H1 (cell line): ENCODE measurements around the gene PPP4R4. TPM values are rescaled to one million over a fixed set of nuclear protein-coding genes. Genes with fewer than 3 reads are reported as not detected.

ENCODE experiments used
- CTCF ChIA-PET: fragments of 300-600 bp; sonication (Branson Sonifier 250); formaldehyde crosslinking; loops from one replicate; lab custom pipeline; 2021; ENCODE audit not compliant: partially characterized antibody; lab: Charles Lee
- POLR2A ChIA-PET: fragments of 300-600 bp; sonication (Branson Sonifier 250); formaldehyde crosslinking; loops from one replicate; lab custom pipeline; 2021; ENCODE audit warnings: inconsistent platforms; ENCODE audit not compliant: partially characterized antibody; lab: Charles Lee
- DNase-seq, 2 experiments: peaks; one replicate each; pipeline versions ENCODE4 v3.0.0 to v3.0.0-alpha.2; 2010 to 2022; ENCODE audit warnings: low spot score in 2 of 2, low read depth in 1 of 2, mixed read lengths in 1 of 2
- FAIRE-seq: peaks from 2 replicates; lab custom pipeline; 2011; peaks lifted over from hg19 to GRCh38; lab: Jason Lieb, UNC
- H2AFZ ChIP-seq: 2 replicates; pipeline ENCODE4 v1.8.1; 2012; ENCODE audit warnings: low read length, inconsistent platforms
- H2AK5ac ChIP-seq: 2 replicates; pipeline ENCODE4 v1.6.1; 2013; ENCODE audit warnings: low read depth, low read length
- H2BK120ac ChIP-seq: replicated peaks from 2 replicates; pipeline ENCODE3; 2013; ENCODE audit warnings: low read depth, low read length, inconsistent platforms
- H2BK12ac ChIP-seq: 2 replicates; pipeline ENCODE4 v1.6.1; 2013; ENCODE audit warnings: low read depth, low read length
- H2BK15ac ChIP-seq: 2 replicates; pipeline ENCODE4 v1.6.1; 2013; ENCODE audit warnings: low read length
- H2BK20ac ChIP-seq: 2 replicates; pipeline ENCODE4 v1.6.1; 2013; ENCODE audit warnings: low read length
- H2BK5ac ChIP-seq: 2 replicates; pipeline ENCODE4 v1.6.1; 2013; ENCODE audit warnings: low read depth, low read length
- H3K14ac ChIP-seq: 2 replicates; pipeline ENCODE4 v1.6.1; 2013; ENCODE audit warnings: inconsistent platforms; ENCODE audit not compliant: insufficient read length
- H3K18ac ChIP-seq: 2 replicates; pipeline ENCODE4 v1.6.1; 2013; ENCODE audit warnings: low read length; ENCODE audit errors: extremely low read depth
- H3K23ac ChIP-seq: 2 replicates; pipeline ENCODE4 v1.6.1; 2013; ENCODE audit warnings: inconsistent platforms; ENCODE audit not compliant: insufficient read length
- H3K23me2 ChIP-seq: 2 replicates; pipeline ENCODE4 v1.6.1; 2013; ENCODE audit warnings: low read depth, low read length
- H3K27ac ChIP-seq: 2 replicates; pipeline ENCODE4 v1.6.1; 2011; ENCODE audit warnings: low read depth, low read length, inconsistent platforms
- H3K27me3 ChIP-seq, 4 experiments: replicated peaks in 1 of 4; 1 replicate in 1 of 4; 2 replicates in 3 of 4; pipeline versions ENCODE4 v1.6.1 to v1.8.1; 2011 to 2013; ENCODE audit warnings: low read length in 3 of 4, mild to moderate bottlenecking in 3 of 4, inconsistent platforms in 2 of 4, mixed read lengths in 2 of 4, moderate library complexity in 1 of 4; ENCODE audit not compliant: control insufficient read depth in 3 of 4, insufficient read depth in 3 of 4; ENCODE audit errors: extremely low read depth in 1 of 4
- H3K36me3 ChIP-seq, 4 experiments: 2 replicates each; pipeline versions ENCODE4 v1.6.1 to v1.8.1; 2011 to 2013; ENCODE audit warnings: mild to moderate bottlenecking in 4 of 4, low read length in 3 of 4, moderate library complexity in 2 of 4, control low read depth in 1 of 4, inconsistent platforms in 1 of 4; ENCODE audit not compliant: insufficient read depth in 4 of 4, control insufficient read depth in 2 of 4
- H3K4ac ChIP-seq: replicated peaks from 2 replicates; pipeline ENCODE3; 2013; ENCODE audit warnings: low read length, low read depth, mixed read lengths, inconsistent platforms; ENCODE audit not compliant: insufficient read length
- H3K4me1 ChIP-seq, 4 experiments: replicated peaks in 1 of 4; 1 replicate in 1 of 4; 2 replicates in 3 of 4; pipeline versions ENCODE4 v1.6.1 to v1.8.1; 2011 to 2013; ENCODE audit warnings: low read length in 3 of 4, inconsistent platforms in 2 of 4, mixed read lengths in 1 of 4; ENCODE audit not compliant: insufficient read depth in 4 of 4, control insufficient read depth in 3 of 4
- H3K4me2 ChIP-seq, 2 experiments: 2 replicates each; pipeline versions ENCODE4 v1.6.1 to v1.8.1; 2011 to 2013; ENCODE audit warnings: low read depth in 2 of 2, low read length in 2 of 2, control low read depth in 1 of 2, inconsistent platforms in 1 of 2, mild to moderate bottlenecking in 1 of 2; ENCODE audit not compliant: insufficient read depth in 1 of 2
- H3K4me3 ChIP-seq, 4 experiments: fragments of 200-600, 300-600 bp in 1 of 4; sonication (generic), shearing (Covaris generic), sonication (Bioruptor Twin) in 1 of 4; 2 replicates each; pipeline versions ENCODE4 v1.5.1 to v1.8.1; 2011 to 2016; ENCODE audit warnings: low read length in 4 of 4, low read depth in 3 of 4, control low read depth in 2 of 4, inconsistent platforms in 2 of 4, mild to moderate bottlenecking in 2 of 4, mixed read lengths in 1 of 4, moderate library complexity in 1 of 4; ENCODE audit not compliant: insufficient read depth in 2 of 4; ENCODE audit errors: extremely low read depth in 1 of 4
- H3K56ac ChIP-seq: replicated peaks from 2 replicates; pipeline ENCODE3; 2013; ENCODE audit warnings: low read depth, mild to moderate bottlenecking, mixed read lengths, low read length, inconsistent platforms; ENCODE audit not compliant: insufficient read length
- H3K79me1 ChIP-seq: 2 replicates; pipeline ENCODE4 v1.6.1; 2013; ENCODE audit warnings: low read depth, low read length, control low read depth
- H3K79me2 ChIP-seq, 2 experiments: 2 replicates each; pipeline versions ENCODE4 v1.6.1 to v1.8.1; 2012 to 2013; ENCODE audit warnings: low read length in 2 of 2, mild to moderate bottlenecking in 2 of 2, inconsistent platforms in 1 of 2; ENCODE audit not compliant: insufficient read depth in 2 of 2, control insufficient read depth in 1 of 2
- H3K9ac ChIP-seq, 4 experiments: replicated peaks in 1 of 4; 1 replicate in 1 of 4; 2 replicates in 3 of 4; pipeline versions ENCODE4 v1.6.1 to v1.8.1; 2011 to 2013; ENCODE audit warnings: low read depth in 3 of 4, low read length in 3 of 4, control low read depth in 2 of 4, mild to moderate bottlenecking in 2 of 4, moderate library complexity in 2 of 4, inconsistent platforms in 1 of 4; ENCODE audit errors: extremely low read depth in 1 of 4
- H3K9me3 ChIP-seq, 2 experiments: 2 replicates each; pipeline versions ENCODE4 v1.6.1 to v1.8.1; 2012 to 2013; ENCODE audit warnings: mild to moderate bottlenecking in 2 of 2, moderate library complexity in 2 of 2, control low read depth in 1 of 2, inconsistent platforms in 1 of 2, low read depth in 1 of 2, low read length in 1 of 2, mixed read lengths in 1 of 2; ENCODE audit not compliant: insufficient read depth in 2 of 2
- H4K20me1 ChIP-seq, 2 experiments: replicated peaks in 1 of 2; 2 replicates each; pipeline versions ENCODE3 to v1.8.1; 2011 to 2013; ENCODE audit warnings: inconsistent platforms in 2 of 2, low read length in 2 of 2, mild to moderate bottlenecking in 1 of 2; ENCODE audit not compliant: insufficient read depth in 2 of 2, control insufficient read depth in 1 of 2
- H4K5ac ChIP-seq: 2 replicates; pipeline ENCODE4 v1.6.1; 2013; ENCODE audit warnings: low read length, low read depth, mixed read lengths, inconsistent platforms; ENCODE audit not compliant: insufficient read length
- H4K8ac ChIP-seq: 2 replicates; pipeline ENCODE4 v1.8.0; 2013; ENCODE audit warnings: mild to moderate bottlenecking, moderate library complexity, low read length, inconsistent platforms; ENCODE audit not compliant: insufficient read depth; ENCODE audit errors: extremely low read depth
- H4K91ac ChIP-seq: replicated peaks from 2 replicates; pipeline ENCODE3; 2013; ENCODE audit warnings: low read length, mixed read lengths, inconsistent platforms; ENCODE audit not compliant: insufficient read length
- CBX8 ChIP-seq: fragments of 300-800, 300-1000 bp; sonication (generic); IDR thresholded peaks from 2 replicates; pipeline ENCODE4 v1.7.1; 2016; ENCODE audit warnings: low read depth, low read length, borderline replicate concordance
- CHD2 ChIP-seq: IDR thresholded peaks from 2 replicates; pipeline ENCODE4 v1.6.1; 2012; ENCODE audit warnings: low read length, improper control_type of control experiment
- E2F6 ChIP-seq: IDR thresholded peaks from 2 replicates; pipeline ENCODE4 v1.6.1; 2012; ENCODE audit warnings: inconsistent platforms
- FOSL1 ChIP-seq: IDR thresholded peaks from 2 replicates; pipeline ENCODE4 v1.6.1; 2011; ENCODE audit warnings: mild to moderate bottlenecking, low read depth, low read length, moderate library complexity; ENCODE audit not compliant: insufficient read depth
- HDAC6 ChIP-seq: IDR thresholded peaks from one replicate; pipeline ENCODE4 v1.7.1; 2012; ENCODE audit warnings: low read depth, mild to moderate bottlenecking, inconsistent platforms, low read length, moderate library complexity
- KDM5A ChIP-seq: fragments of 200-600 bp; IDR thresholded peaks from 2 replicates; pipeline ENCODE4 v1.7.1; 2012; ENCODE audit warnings: mild to moderate bottlenecking, low read length, inconsistent platforms, mixed read lengths
- MAX ChIP-seq: IDR thresholded peaks from 2 replicates; pipeline ENCODE4 v1.6.1; 2012; ENCODE audit warnings: inconsistent platforms
- RAD21 ChIP-seq, 2 experiments: IDR thresholded peaks in 1 of 2; conservative IDR thresholded peaks in 1 of 2; 2 replicates each; pipeline ENCODE4 v1.6.1; 2011; ENCODE audit warnings: low read depth in 2 of 2, low read length in 2 of 2, improper control_type of control experiment in 1 of 2, inconsistent platforms in 1 of 2, mild to moderate bottlenecking in 1 of 2, moderate library complexity in 1 of 2
- RBBP5 ChIP-seq: IDR thresholded peaks from 2 replicates; pipeline ENCODE4 v1.7.1; 2012; ENCODE audit warnings: low read depth, mild to moderate bottlenecking, inconsistent platforms, low read length, moderate library complexity, borderline replicate concordance
- RXRA ChIP-seq: IDR thresholded peaks from 2 replicates; pipeline ENCODE4 v1.6.1; 2011; ENCODE audit warnings: low read depth, mild to moderate bottlenecking, low read length, moderate library complexity; ENCODE audit not compliant: insufficient read depth
- SIN3A ChIP-seq, 2 experiments: IDR thresholded peaks in 1 of 2; conservative IDR thresholded peaks in 1 of 2; 2 replicates each; pipeline ENCODE4 v1.6.1; 2011 to 2012; ENCODE audit warnings: low read length in 2 of 2, improper control_type of control experiment in 1 of 2, low read depth in 1 of 2, mild to moderate bottlenecking in 1 of 2
- SP2 ChIP-seq: IDR thresholded peaks from 2 replicates; pipeline ENCODE4 v1.6.1; 2012; ENCODE audit warnings: mild to moderate bottlenecking, low read length, inconsistent platforms
- TBP ChIP-seq: IDR thresholded peaks from 2 replicates; pipeline ENCODE4 v1.6.1; 2011; ENCODE audit warnings: low read depth, low read length, improper control_type of control experiment
- TCF12 ChIP-seq: IDR thresholded peaks from 2 replicates; pipeline ENCODE4 v1.6.1; 2011; ENCODE audit warnings: low read depth, mild to moderate bottlenecking, low read length
- WGBS, 2 experiments: shearing (Covaris generic) in 1 of 2; methylation state at CpG; one replicate each; pipeline versions ENCODE4 v1.1.6 to v1.1.7; 2013 to 2015; ENCODE audit warnings: low lambda C conversion rate in 2 of 2, mixed read lengths in 2 of 2, inconsistent platforms in 1 of 2, low coverage in 1 of 2, missing lambda C conversion rate in 1 of 2; ENCODE audit not compliant: insufficient replicate concordance in 2 of 2, insufficient coverage in 1 of 2, insufficient read length in 1 of 2; ENCODE audit errors: extremely low coverage in 1 of 2, missing lambda C conversion rate in 1 of 2; 5-methylcytosine and 5-hydroxymethylcytosine counted together
- polyA plus RNA-seq, 7 experiments: library from polyadenylated mRNA; depleted of rRNA in 3 of 7; stranded (reverse) in 5 of 7; unstranded in 2 of 7; fragments of >200 nt in 5 of 7; fragments of 200-250 nt in 2 of 7; gene quantifications; 1 replicate in 5 of 7; 2 replicates in 1 of 7; 4 replicates in 1 of 7; pipeline versions ENCODE4 v1.2.1 to v1.2.3, GENCODE V29; 2011 to 2013; ENCODE audit warnings: missing spikeins in 2 of 7, mixed read lengths in 2 of 7
- total RNA-seq: library from RNA; stranded (reverse); fragmentation: NEBNext Ultra II Directional; extraction: Animal tissue kit (Norgen Biotek cat#: 25700); gene quantifications from 2 replicates; pipeline ENCODE4 v1.2.1, GENCODE V29; 2021

Gene PPP4R4
- total and polyA plus RNA-seq, 2 of the 8 experiments (the other 6 are each of a cell fraction or from before 2014, with no cell fraction given), result 3.3 to 9.6 TPM

- no peak overlapping the region for H2BK5ac ChIP-seq
- H3K36me3 ChIP-seq, result no peaks in the 10 kb centered on the region; a peak in 2 of 8 replicates
- H3K14ac ChIP-seq, result no peak overlapping the region
- peaks cover 0 to 7% of the 10 kb centered on the region in 2 experiments; a peak in 1 of 4 replicates for H3K9me3 ChIP-seq
- no peak overlapping the region for H3K4me2 ChIP-seq
- no peak overlapping the region for H3K23ac ChIP-seq
- FAIRE-seq (no peak), DNase-seq (no peak)
- no peaks in the 10 kb centered on the region for H3K79me1 ChIP-seq
- H4K8ac ChIP-seq, result no peak overlapping the region
- ChIA-PET CTCF (no interaction called here), POLR2A (no interaction called here)
- no peak overlapping the region for H3K56ac ChIP-seq
- no peaks in the 10 kb centered on the region for H3K79me2 ChIP-seq
- H3K4me3 ChIP-seq, result no peak overlapping the region
- no peak overlapping the region for H2AFZ ChIP-seq
- H2BK12ac ChIP-seq, result no peak overlapping the region
- no peak overlapping the region for H3K9ac ChIP-seq
- H3K23me2 ChIP-seq, result no peaks in the 10 kb centered on the region
- H4K91ac ChIP-seq, result no peak overlapping the region
- no peak overlapping the region for H3K18ac ChIP-seq
- H2BK15ac ChIP-seq, result no peak overlapping the region
- no peak overlapping the region for H2BK120ac ChIP-seq
- no peaks in the 10 kb centered on the region for H4K20me1 ChIP-seq
- no peak overlapping the region for H3K27ac ChIP-seq
- no peak overlapping the region for H4K5ac ChIP-seq
- H3K27me3 ChIP-seq, result no peaks in the 10 kb centered on the region
- no peak overlapping the region for H3K4ac ChIP-seq
- no peaks in the 10 kb centered on the region for H3K4me1 ChIP-seq
- H2BK20ac ChIP-seq, result no peak overlapping the region
- WGBS, 2 experiments, result 83% methylated on average over 1 of the region's 1 CpG; no CpG with 5 or more reads in 1 of the 2 experiments
- no peak overlapping the region for H2AK5ac ChIP-seq
- TF ChIP-seq FOSL1 (no peak), RXRA (no peak), E2F6 (no peak), MAX (no peak), SP2 (no peak), KDM5A (no peak), CBX8 (no peak), TCF12 (no peak), TBP (no peak), RAD21 (IDR thresholded peaks at IDR 0.05 in 1 of 2, conservative IDR thresholded peaks at IDR 0.05 in 1 of 2; ENCODE audit: low read depth in 2 of 2, low read length in 2 of 2) (no peak), RBBP5 (no peak), CHD2 (no peak), HDAC6 (no peak), SIN3A (conservative IDR thresholded peaks at IDR 0.05 in 1 of 2, IDR thresholded peaks at IDR 0.05 in 1 of 2; ENCODE audit: low read depth in 1 of 2, low read length in 2 of 2) (no peak)
Observed at GRCh38 chr14:94267352-94267751, 93.2 kb downstream of the PPP4R4 start.
